ENCODE results near the gene DPM2.

Gene DPM2

DNA sequence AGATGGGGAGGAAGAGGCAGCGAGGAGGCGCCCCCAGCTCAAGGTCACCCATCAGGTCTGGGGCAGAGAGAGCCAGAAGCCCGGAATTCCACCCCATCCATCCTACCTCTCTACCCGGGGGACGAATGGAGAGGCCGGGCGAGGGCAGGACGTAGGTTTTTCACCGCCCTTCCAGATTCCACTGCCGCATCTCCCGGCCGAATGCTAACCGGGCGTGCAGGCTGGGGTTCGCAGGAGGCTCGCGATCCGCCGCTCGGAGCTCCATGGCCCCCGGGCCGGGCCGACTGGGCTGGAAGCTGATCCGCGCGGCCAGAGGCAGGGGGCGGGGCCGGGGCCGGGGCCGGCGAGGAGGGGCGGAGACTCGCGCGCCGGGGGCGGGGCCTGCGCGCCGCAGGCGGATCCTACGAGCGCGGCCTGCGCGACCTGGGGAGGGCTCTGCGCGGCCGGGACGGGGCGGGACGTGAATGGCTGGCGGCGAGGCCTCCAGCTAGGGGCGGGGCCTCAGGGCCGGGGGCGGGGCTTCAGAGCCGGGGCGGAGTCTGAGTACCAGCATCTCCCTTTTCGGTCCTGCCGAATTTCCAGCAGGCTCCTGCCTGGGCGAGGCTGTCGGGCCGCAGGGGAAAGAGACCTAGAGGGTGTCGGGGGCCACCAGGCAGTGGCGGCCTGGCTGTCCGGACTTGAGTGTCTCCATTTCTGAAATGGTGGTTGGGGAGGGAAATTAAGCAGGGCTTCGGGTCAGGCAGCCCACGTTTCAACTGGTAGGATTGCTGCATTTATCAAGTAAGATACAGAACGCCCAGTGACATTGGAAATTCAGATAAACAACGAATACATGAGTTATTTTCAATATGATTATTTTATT, 20.7 kb downstream of the DPM2 start, which contains the start of gene ST6GALNAC4:
Gene ST6GALNAC4 (minus strand): TSS at position 322 of the 862 bp plus-strand sequence. CDS start 622 bp downstream, outside the sequence.
- no peak for FAIRE-seq

DNA sequence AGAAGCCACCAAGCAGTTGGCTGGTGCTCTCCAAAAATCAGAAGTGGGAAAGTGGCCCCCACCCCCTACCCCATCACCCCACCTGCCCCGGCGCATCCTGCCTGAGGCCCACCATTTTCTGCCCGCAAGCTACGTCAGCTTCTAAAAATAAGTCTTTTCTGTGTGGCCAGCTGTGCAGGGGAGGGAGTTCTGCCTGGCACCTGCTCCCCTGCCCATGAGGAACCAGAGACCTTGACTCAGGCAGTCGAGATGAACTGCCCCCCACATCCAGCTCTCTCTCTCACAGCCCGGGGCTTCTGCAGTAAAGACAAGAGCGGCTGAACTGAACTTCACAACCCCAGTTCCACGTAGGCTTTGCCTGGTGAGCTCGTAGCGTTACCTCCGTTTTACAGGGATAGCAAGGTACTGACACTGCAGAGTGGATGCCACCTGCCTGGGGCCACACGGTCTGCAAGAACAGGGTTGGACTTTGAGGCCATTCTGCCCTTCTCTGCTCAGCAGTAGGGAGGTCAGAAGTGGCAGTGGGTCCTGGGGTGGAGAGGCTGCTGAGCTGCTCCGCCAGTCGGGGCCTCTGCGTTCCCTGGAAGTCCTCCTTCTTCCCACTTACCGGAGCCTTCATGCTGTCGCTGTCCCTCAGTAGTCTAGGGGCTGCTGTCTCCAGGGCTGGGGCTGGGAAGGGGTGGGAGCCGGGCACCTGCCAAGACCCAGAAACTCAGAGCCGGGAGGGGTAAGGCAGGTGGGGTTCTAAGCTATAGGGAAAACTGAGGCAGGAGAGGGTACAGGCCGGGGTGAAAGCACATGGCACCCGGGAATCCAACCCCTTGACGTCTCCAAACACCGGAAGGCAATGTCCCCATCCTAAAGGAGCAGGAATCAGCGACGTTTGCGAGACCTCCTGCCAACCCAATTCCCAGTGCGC, 21.6 kb downstream of the DPM2 start:
- FAIRE-seq, result no peak

DNA sequence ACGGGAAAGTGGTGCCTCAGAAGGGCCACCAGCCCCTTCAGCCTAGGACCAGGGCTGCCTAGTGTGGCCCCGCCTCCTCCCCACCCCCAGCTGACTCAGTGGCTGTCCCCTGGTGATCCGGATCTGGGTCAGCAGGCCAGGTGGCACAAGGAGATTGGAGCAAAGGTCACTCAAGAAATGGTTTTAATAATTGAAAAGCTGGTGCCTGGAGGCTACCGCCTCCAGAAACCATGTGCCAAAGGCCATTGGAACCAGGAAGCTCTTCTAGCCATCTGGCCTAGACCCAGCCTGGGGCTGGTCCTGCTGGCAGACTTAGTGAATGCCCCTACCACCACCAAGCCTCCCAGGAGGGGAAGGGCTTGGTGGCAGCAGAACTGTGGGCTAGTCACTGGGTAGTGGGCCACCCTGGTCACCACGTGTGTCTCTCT, 22.3 kb downstream of the DPM2 start:
- FAIRE-seq, result no peak

DNA sequence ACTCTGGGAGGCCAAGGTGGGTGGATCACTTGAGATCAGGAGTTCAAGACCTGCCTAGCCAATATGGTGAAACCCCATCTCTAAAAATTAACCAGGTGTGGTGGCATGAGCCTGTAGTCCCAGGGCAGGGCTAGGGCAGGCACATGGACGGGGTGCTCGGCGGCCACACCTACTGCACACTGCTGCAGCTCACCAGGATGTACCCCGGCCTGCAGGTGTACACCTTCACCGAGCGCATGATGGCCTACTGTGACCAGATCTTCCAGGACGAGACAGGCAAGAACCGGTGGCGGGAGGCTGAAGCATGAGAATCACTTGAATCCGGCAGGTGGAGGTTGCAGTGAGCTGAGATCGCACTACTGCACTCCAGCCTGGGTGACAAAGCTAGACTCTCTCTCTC, 24.0 kb downstream of the DPM2 start:
- FAIRE-seq, result no peak

DNA sequence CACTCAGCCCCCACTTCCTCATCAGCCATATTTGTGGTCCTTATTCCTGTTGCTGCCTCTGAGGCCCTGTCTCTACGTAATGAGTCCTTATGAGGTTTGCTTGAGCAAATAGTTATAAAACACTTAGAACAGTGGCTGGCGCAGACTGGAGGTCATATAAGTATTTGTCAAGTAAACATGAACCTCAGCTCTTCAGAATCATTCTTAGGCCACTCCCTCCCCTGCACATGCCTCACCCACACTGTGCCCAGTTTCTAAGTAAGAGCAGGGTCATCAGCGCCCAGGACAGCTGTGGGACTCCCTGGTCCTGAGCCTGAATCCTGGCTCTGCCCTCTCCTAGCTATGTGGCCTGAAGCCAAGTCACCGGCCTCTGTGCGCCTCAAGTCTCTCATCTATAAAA, 24.8 kb downstream of the DPM2 start:
- no peak for FAIRE-seq

DNA sequence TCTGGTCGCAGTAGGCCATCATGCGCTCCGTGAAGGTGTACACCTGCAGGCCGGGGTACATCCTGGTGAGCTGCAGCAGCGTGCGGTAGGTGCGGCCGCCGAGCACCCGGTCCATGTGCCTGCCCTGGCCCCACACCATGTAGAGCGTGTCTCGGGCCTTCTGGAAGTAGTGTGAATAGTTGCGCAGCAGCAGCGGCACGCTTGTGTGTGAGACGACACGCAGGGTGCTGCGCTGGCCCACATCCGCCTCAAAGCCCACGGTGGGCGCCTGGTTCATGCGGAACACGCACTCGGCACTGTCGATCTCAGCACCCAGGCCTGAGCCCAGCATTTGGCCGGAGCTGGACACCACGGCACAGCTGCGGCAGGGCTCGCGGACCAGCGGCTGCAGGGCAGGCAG, 25.4 kb downstream of the DPM2 start:
- FAIRE-seq, result no peak

DNA sequence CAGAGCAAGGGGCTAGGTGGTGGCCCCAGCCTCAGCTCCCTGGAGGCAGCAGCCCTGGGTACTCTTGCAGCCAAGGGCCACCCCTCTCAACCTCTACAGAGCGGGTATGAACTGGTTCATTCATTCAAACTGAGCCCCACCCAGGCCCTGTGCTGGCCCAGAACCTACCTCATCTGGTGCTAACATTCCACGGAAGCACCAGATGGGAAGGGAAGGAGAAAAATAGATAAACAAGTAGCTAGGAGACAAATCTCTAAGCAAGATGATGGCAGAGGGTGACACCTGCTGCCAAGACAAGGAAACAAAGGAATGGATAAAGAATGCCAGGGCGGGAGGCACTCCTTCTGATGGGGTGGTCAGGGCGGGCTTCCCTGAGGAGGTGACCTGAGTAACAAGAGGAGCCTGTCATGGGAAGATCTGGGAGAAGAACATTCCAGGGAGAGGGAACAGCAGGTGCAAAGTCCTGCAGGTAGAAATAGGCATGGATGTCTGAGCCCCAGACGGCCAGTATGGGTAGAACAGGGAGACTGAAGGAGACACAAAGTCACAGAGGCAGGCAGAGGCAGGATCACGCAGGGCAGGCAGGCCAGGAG, 26.9 kb downstream of the DPM2 start:
- no peak for FAIRE-seq

DNA sequence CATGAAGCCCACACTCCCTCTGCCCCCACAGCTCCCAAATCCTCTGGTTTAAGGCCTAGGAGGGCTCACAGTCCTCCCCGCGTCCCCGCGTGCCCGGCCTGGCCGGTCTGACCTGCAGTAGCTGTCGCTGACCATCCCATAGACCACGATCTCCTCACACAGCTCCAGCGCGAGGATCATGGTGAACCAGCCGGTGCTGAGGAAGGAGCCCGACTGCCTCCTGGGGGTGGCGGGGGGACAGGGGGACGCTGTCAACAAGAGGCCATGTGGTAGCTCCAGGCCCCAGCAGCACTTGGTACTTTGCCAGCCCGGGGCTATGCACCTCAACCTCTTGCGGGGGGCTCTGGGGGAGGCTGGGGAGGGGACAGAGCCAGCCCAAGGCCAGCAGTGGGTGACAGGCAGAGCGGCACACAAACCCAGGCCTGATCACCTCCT, 27.8 kb downstream of the DPM2 start:
- FAIRE-seq, result no peak

DNA sequence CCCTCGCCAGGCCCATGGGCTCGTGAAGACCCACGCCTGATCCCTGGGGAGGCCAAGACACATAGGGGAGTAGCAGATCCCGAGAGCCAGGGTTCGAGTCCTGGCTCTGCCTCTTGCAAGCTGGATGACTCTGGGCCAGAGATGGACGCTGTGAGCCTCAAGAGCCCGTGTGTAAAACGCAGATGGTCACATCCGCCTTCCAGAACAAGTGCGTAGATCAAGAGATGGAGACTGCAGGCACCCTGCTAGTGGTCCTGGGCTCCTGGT, 29.1 kb downstream of the DPM2 start:
- FAIRE-seq, result no peak

DNA sequence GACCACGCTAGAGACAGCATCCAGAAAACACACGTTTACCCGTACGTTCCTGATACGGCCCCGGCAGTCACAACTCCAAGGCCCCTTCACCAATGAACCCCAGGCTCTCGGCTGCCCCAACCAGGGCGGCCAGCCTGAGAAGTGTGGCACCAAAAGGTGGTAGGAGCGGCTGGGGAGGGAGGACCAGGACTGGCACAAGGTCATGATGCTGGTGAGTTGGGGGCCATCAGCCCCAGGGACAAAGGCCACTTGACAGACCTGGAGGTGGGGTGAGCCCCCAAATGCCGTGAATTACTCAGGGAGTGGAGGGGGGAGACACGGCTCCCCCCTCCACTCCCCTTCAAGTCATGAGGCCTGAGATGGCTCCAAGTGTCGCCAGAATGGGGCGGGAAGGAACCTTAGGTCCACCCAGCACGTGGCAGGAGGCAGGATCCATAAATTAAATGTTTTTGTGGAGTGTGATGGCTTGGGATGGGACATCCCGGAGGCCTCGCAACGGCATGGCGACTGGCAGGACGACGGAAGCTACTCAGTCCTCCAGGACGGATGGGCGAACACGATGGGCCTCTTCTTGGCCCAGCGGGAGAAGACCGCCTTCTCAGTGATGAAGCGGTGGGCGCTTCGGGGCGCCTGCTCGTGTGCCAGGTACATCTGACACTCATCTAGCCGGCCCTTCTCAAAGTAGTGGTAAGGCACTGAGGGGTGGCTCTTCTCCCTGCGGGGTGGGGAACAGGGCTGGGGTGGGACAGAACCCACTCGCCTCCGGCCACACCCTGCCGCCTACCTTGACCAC, 29.6 kb downstream of the DPM2 start:
- FAIRE-seq, result no peak

DNA sequence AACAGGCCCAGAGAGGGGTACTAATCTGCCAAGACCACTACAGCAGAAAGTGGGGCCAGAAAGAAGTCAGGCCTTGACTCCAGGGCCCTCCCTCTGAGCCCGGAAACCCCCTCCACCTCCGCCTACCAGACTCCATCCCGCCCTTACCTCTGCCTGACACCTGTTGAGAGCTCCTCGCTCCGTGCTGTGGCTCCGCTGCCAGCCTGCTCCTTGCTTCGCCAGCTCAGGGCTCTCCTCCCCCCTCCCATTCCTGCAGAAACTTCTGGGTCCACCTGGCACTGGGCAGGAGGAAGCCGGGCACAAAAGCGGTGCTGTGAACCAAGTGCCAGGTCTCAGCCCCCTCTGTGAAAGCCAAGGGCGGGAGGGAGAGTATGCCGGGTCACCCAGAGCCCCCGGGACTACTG, 31.9 kb downstream of the DPM2 start:
- no peak for FAIRE-seq

DNA sequence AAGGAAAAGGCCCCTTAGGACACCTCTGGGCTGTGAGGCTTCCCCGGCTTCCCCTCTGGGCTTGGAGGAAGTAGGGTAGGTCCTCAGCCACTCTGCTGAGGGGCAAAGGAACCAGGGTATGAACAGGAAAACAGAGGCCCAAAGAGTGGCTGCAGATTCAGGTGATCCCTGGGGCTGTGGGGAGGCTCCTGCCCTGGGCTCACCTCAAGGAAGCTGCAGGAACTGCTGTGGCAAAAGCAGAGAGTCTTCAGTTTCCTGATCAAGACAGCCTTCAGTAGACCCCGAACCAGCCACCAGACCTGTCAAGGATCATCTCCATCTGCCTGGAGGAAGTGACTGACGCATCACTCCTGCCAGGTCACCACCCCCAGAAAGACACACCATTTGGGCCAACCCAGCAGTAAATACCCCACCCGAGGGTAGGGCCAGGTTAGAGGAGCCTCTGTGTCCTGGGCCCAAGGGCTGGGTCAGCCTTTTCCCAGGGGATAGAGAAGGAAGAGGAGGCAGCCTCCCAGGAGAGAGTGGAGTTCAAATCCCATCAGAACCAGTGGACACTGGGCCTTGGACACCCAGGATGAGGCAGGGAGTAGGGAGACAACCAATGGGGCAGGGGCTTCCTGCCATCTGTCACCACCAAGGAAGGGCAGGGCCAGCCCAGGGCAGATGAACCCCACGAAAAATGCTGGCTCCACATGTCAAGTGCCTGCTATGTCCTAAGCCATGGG, 32.5 kb downstream of the DPM2 start:
- FAIRE-seq, result no peak

DNA sequence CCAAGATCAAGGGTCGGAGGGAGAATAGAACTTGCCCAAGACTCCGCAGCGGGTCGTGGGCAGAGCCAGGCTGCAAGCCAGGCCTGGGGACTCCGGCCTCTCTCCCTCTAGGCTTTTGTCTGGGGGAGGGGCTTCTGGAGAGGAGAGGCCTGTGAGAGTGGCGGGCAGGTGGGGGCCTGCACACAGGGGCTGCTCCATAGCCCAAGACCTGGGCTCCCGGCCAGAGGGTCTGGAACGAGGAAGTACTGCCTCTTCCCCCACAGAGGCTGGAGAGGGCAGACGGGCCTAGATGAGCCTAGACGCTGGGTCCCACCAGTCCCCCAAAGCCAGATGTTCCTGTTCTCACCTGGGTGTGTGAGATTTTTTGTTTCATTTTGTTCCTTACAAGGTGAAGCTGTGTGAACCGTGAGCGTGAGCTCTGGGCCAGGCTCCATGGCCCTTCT, 33.1 kb downstream of the DPM2 start:
- no peak for FAIRE-seq

DNA sequence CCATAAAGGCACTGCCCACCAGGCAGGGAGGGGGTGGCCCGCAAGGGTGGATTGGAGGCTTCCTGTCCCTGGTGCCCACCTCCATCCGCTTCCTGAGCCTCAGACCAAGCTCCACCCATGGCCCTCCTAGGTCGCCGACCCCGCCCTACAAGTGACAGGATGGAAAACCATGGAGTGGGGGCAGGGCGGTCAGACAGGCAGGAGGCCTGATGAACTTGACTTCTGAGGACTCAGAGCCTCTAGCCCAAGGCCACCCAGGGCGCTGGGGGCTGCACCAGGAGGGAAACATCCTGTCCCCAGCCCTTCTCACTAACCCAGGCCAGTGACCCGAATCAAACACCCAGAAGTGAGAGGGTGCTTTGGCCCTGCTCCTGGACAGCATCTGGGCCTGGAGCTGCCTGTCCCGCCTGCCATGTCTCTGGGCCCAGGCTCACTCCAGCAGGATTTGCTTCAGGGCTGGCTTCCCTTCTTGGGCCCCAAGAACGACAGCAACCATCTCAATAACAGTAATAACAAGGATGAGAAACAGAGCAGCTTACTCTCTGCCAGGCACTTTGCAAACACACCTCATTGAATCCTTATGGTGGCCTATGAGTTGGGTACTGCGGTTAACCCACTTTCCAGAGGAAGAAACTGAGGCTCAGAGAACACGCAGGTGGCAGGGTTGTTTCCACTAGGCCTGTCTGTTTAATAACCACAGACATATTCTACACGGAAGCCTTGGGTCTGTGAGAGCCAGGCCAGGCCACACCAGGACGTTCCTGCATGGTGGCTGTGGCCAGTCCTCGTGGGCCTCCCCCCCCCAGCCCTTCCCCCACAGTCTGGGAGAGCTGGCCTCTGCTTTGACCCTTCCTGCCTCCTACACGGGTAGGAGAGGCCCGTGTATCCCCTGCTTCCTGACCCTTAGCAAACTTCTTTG, 33.8 kb downstream of the DPM2 start:
- FAIRE-seq, result no peak

DNA sequence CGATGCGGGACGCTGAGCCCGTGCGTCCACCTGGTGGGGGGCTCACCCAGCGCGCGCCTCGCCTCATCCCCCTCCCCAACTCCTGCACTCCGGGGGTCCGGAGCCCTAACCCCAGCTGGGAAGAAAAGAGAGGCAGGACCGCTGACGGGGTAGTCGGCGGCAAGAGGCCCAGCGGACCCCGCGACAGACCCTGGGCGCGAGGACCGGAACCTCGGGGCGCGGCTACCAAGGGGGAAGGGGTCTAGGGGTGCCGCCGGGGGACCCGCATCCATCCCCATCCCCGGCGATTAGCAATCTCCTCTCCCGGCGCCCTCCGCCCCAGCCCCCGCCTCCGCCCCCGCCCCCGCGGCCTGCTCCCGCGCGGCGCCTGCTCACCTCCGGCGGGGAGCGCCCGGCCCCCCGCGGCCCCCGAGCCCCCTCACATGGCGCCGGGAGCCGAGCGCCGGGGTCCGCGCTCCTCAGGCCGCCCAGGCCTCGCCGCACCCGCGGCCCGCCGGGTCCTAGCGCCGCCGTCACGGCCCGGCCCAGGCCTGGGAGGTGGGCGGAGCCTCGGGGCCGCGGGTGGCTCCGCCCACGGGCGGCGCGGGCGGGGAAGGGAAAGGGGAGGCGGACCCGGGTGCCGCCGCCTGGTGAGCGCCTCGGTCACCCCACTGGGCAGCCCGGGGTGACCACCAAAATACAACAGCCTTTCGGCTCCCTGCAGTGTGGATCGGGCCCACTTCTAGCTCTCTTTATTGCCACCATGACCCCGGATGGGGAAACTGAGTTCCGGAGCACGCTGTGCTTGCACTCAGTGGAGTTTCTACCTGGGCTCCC, 38.3 kb downstream of the DPM2 start, which contains the start of gene ST6GALNAC6:
Gene ST6GALNAC6 (minus strand): TSS at position 476 of the 816 bp plus-strand sequence. CDS start 1,622 bp downstream, outside the sequence.
- no peak for FAIRE-seq

DNA sequence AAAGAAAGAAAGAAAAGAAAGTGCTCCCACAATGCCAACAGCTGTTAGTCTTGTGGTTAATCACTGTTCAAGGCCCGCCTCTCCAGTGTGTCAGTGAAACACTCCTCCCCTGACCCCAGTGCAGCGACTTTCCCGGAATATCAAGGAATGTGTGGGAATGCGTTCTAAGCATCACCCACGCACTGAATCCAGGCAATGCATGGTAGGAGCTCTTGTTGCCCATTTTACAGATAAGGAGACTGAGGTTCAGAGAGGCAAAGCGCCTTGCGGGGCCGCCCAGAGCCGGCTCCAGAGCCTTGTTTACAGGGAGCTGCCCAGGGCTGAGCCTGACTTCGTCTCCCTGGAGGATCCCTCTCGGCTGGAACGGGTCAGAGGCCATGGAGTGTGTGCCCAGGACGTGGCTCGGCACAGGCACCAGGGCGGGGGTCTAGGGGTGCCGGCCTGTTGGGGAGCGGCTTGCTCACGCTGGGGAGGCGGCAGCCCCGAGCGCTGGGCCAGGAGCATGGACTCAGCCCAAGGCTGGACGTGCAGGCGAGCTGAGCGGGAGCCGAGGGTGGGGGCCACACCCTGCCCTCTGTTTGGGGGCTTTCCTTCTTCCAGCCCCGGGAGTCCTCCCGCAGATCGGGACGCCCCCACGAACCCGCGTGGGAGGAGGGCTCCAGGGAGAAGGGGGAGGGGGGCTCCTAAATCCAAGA, 39.1 kb downstream of the DPM2 start:
- FAIRE-seq, result no peak

DNA sequence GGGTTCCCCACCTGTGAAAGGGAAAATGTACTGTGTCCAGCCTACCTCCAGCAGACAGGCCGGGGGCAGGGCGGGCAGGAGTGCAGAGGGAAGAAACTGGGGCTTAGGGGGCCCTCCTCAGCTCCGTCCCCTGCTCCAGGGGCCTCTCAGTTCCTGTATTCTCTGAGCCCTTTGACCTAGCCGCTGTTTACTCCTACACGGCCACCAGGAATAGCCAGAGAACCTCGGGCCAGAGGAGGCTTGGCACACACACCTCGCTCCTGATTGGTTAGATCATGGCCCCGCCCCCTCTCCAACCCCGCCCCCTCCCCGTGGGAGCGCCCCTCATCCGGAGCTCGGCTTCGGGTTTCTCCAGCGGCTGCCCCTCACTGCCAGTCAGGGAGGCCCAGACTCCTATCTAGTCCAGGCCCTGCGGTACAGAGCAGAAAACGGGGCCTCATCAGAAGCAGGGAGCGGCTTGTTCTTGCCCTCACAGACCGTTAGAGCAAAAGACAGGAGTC, 40.4 kb downstream of the DPM2 start:
- FAIRE-seq, result no peak

DNA sequence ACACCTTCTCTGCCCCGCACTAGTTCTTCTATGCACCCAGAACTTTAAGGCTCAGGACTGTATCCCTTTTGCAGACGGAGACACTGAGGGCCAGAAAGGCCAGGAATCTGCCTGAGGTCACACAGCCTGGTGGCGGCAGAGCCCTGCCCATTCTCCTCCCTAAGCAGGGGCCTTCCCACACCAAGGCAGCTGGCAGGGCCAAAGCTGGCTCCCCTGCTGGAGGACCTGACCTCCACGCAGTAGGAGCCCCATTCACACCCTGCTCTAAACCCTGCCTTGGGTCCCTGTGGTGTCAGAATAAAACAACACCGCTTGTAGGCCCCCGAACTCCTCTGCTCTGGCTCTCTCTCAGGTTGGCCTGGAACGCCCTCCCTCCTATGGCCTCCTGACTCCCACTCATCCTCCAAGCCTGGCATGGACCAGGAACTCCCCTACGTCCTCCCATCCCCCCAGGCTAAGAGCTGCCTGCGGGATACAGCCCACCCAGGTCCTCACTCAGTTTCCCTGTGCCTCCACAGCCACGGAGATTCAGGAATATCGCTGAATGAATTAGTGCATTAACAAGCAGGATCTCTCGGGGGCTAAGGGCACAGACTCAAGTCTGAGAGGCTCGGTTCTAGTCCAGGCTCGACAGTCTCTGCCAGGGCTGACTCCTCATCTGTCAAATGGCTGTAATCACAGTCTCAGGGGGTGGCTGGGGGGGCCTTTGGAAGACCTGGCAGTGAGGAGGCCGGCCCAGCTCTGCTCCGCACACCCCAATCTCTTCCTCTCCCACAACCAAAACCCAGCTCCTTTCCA, 41.1 kb downstream of the DPM2 start:
- no peak for FAIRE-seq

All from TTC549 (cell line).